ENCODE measurements around the gene PRDM7.
"Not testable (repeated sequence)": the region's sequence is repeated elsewhere in the genome, so short reads cannot be mapped to it uniquely, and the experiment has no call there.

The PRDM7 gene

DNA sequence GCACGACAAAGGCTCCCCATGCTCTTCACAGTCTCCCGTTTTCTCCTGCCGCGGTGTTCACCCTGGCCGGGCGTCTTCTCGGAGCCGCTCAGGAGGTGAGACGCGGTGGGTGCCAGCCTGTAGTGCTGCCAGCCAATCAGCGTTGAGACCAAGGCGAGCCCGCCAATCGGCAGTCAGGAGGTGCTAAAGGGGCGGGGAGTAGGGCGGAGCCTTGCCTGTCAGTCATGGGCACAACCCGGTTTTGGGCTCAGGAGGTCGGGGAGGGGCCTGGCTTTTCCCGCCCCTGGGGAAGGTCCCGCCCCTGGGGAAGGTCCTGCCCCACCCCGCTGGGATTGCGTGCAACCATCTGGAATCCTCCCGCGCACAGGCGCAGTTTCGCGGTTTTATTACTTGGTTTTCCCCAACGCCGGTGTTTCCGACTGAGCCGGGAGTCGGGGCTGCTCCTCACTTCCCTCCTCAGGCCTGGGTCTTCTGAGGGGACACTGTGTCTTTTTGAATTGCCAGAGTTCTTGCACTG, at the start of gene PRDM7:
Gene PRDM7 (minus strand): TSS at position 92 of the 517 bp plus-strand sequence. CDS start 1,421 bp downstream, outside the sequence.
- peak; percentile 98 for DNase-seq

DNA sequence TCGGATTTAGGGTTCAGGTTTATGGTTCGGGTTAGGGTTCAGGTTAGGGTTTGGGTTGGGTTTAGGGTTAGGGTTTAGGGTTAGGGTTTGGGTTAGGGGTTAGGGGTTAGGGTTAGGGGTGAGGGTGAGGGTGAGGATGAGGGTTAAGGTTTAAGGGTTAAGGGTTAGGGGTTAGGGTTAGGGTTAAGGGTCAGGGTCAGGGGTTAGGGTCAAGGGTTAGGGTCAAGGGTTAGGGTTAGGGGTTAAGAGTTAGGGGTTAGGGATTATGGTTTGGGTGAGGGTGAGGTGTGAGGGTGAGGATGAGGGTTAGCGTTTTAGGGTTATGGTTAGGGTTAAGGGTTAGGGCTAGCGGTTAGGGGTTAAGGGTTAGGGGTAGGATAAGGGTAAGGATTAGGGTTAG, 44.7 kb upstream of the PRDM7 start:
- DNase-seq, result not testable (repeated sequence)

DNA sequence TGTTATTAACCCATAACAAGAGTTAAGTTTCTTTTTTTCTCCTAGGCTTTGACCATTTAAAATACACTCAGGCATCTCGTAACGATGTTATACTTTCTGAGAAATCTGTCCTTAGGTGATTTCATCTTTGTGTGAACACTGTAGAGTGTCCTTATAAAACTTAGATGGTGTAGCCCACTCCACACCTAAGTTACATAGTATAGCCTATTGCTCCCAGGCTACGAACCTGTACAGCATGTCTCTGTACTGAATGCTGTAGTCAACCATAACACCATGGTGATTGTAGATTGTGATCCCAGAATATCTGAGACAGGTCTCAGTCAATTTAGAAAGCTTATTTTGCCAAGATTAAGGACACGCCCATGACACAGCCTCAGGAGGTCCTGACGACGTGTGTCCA, 30.5 kb upstream of the PRDM7 start:
- not testable (repeated sequence) for DNase-seq

DNA sequence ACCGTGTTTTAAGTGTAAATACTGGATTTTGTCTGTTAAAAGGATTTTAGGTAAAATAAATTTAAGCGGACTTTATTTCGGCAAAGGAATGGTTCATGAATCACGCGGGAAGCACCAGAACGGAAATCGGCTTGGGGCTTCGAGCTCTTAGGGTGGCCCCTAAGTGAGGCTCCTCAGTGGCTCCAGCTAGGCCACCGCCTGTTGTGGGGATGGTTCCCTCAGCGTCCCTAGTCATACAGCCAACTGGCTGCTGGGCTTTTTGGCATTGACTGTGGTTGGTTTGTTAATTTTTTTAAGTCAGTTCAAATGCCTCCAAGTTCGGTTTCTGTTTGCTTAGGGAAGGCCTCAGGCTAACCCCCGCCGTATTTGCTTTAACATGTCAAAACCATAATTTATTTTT, 29.9 kb upstream of the PRDM7 start:
- not testable (repeated sequence) for DNase-seq

DNA sequence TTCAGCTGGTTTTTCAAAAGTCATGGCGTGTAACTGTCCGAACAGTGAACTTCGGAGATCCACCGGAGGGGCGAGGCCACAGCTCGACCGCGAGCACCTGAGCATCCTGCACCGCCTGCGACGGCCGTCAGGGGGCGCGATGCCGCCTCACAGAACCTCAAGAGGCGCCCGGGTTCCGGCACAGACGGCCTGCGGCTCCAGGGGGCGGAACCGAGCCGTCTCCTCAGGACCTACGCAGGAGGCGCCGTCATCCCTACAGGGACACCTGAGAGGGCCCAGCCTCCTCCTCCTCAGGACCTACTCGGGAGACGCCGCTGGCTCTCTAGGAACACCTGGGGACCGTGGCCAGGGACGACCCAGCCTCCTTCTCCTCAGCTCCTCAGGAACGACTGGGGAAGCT, 29.1 kb upstream of the PRDM7 start:
- peak; percentile 57 for DNase-seq

DNA sequence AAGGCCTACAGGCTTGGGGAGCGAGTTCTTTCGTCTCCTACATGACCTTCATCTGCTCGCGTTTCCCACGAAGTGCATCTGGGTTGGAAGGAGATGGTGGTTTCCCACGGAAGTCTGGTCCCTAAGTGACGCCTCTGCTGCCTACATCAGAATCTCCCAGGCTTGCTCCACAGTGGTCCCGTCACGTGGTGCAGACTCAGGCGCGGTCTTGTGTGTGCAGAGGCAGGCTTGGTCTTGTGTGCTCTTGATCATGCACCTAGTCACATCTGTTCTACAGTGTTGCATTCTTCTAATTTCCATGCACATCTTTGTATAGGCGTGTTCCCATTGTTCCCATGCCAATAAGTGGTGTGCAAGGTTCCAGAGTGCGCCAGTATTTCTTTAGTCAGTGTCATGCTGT, 27.6 kb upstream of the PRDM7 start:
- not testable (repeated sequence) for DNase-seq

DNA sequence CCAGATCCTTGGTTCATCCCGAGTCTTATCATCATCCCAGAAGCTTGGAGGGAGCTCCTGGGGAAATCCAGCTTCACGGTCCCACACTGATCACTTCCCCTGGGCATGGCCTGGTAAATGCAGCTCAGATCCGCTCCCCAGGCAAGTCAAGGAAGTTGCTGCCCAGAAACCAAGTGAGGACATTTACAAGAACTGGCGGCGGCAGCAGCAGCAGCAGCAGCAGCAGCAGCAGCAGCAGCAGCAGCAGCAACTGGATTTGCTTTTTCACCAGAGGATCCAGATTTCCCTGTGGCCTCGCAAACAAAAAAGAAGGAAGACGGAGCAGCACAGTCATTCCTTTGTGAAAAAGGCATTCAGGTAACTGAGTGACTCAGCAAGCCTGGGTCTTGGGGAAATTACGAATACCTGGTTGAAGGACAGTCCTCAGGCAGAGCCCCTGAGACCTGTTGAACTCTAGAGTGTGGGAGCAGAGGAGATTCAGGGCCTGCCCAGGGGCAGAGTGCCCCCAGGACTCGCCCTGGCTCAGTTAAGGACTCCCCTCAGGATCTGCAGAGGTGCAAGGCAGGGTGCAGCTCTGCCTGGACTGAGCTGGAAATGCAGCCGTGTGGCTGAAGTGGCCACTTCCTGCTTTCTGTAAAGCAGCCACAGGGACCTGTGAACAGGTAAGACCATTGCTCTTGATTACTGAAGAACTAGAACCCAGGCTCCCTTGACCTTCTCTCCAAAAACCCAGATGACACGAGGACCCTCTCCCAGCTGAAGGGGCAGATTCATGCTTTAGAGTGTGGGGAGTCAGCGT, 25.2 kb upstream of the PRDM7 start:
- not testable (repeated sequence) for DNase-seq

DNA sequence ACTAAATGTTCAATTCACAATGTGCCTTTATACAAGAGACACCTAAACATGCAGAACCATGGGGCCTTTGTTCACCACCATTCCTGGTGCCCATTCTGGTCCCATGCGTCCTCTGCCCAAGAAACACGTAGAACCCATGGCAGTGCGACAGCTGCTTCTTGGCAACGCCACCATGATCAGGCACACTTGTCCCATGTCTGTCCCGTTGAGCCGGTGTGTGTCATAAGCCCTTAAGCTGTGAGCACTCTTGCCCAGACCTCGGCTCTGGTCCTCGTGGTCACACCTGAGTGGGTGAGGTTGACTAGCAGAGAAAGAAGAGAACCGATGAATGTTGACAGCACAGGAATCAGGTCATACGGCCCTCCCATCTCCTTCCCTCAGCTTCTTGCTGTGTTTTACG, 24.2 kb upstream of the PRDM7 start:
- DNase-seq, result not testable (repeated sequence)

DNA sequence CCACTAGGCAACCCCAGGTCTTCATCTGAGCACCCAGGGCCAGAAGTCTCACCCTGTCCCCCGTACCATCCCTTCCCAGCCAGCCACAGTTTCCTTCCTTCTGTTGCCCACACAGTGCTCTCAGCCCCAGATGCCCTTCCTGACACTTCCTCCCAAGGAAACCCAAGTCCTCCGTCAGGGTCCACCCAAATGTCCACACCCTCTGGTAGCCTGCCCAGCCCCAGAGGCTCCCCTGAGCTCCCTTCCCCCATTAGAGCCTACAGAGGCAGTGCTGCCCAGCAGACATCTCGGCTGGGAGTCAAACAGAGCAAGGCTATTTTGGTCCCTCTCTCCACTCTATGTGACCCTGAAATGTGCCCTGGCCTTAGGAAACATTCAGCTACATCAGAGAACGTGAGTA, 23.7 kb upstream of the PRDM7 start:
- not testable (repeated sequence) for DNase-seq

DNA sequence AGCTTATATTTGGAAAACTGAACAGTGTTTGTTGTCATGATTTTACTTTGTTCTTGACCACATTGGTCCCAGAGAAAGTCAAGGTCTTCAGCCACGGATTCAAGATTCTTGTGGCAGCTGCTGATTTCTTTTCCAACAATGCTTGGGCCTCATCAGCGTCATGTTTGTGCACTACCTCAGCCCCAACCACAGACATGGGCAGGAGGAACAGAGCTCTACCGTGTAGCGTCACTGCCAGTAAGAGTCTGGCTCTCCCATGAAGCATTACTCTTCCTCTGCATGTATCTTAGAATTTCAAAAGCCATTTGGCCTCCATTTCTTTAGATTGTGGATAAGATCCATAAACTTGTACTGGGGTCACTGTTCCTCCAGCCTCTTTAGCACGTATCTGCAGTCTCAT, 23.1 kb upstream of the PRDM7 start:
- DNase-seq, result not testable (repeated sequence)

DNA sequence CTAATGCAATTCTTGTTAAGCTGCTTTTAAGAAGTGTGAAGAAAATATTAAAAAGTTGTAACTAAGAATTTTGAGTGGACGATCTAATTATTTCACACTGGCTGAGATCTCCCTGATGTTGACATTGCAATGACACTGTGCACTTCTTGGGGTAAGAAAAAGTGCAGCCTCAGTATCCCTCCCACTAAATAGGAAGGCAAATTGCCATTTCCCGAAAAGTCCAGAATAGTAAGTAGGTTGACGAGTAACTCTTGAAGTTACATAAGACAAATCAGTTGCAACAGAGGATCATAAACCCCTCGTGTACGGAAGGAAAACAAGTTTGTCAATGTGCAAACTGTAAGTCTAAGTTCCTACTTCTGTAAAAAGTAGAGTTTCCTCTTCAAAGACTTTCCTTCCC, 21.8 kb upstream of the PRDM7 start:
- not testable (repeated sequence) for DNase-seq

DNA sequence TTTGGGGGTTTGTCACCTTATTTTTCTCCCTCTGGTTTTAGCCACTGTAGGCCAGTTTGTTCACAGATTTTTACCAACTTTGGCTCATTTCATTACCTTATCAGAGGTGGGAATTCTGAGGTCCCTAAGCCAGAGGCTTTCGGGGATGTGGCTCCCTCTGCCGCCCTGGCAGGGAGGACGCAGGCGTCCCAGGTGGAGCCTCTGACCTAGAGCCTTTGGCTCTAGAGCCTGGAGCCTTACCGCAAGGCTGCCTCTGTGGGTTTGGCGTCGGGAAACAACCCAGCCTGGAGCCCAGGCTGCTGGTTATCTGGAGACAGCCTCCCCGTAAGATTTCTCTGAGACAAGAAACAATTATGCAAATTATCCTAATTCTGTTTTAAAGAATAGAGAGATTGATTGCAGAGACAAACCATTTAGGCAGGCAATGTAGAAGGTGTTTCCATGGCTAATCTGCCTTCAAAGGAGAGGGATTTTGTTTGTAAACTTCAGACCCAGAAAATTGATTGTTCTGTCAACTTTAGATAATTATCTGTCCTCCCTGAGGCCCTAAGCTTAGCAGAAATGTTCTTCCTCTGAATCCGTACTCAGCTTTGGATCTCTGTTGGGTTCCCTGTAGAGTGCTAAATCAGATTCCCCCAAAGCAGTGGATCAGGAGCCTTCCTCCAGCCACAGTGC, 20.0 kb upstream of the PRDM7 start:
- not testable (repeated sequence) for DNase-seq

DNA sequence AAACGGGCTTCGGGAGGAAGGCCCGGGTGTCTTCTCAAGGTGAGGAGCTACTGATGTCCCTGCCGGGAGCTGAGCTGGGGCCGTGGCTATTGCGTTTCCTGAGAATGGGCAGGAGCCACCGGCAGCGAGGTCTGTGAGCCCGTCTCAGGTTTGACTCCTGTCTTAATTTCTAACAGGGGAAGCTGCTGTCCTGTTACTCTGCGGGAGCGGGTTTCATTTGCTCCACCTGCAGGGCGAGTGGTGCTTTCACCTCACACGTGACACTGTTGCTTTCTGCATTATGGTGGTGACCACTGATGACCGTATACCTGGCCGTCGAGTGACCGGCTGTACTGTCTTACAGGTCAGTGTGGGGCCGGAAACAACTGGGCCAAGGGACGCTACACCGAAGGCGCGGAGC, 17.7 kb upstream of the PRDM7 start:
- DNase-seq, result not testable (repeated sequence)

DNA sequence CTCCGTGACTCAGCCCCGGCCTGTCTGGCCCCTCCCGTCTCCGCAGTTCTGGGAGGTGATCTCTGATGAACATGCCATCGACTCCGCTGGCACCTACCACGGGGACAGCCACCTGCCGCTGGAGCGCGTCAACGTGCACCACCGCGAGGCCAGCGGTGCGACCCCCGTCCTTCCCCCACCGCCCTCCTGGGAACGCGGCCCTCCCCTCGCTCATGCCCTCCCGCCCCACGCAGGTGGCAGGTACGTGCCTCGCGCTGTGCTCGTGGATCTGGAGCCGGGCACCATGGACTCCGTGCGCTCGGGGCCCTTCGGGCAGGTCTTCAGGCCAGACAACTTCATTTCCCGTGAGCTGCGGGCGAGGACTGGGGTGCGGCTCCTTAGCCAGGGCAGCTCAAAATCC, 17.2 kb upstream of the PRDM7 start:
- not testable (repeated sequence) for DNase-seq

DNA sequence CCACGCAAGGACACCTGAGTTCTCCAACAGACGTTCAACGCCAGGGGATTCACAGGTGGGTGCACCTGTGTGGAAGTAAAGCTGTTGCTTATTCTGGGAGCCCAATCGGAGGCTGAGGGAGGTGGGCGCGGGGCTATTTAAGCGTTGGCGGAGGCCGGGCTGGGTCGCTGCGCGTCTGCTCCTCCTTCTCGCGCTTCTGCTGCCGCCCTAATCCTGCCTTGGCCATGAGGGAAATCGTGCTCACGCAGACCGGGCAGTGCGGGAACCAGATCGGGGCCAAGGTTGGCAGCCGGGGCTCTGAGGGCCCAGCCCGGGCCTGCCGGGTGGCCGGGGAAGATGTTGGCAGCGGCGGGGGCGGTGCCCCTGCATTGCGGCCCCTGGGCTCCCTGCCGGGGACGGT, 16.7 kb upstream of the PRDM7 start:
- not testable (repeated sequence) for DNase-seq

DNA sequence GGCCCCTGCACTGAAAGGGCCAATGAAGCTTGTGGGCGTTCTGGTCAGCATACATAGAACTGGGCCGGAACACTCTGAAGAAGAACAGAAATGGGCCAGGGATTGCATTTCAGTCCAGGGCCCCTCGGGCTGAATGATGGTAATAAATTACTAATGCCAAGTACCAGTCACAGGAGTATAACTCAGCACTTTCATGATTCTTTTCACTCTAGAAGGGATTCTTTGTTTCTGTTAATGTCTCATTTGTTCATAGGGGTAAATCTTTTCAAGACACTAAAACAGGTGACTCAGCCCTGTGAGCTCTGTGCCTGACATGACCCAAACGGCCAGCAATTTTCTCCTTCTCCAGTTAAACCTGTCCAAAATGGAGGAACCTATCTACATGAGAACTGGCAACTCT, 15.7 kb upstream of the PRDM7 start:
- not testable (repeated sequence) for DNase-seq

DNA sequence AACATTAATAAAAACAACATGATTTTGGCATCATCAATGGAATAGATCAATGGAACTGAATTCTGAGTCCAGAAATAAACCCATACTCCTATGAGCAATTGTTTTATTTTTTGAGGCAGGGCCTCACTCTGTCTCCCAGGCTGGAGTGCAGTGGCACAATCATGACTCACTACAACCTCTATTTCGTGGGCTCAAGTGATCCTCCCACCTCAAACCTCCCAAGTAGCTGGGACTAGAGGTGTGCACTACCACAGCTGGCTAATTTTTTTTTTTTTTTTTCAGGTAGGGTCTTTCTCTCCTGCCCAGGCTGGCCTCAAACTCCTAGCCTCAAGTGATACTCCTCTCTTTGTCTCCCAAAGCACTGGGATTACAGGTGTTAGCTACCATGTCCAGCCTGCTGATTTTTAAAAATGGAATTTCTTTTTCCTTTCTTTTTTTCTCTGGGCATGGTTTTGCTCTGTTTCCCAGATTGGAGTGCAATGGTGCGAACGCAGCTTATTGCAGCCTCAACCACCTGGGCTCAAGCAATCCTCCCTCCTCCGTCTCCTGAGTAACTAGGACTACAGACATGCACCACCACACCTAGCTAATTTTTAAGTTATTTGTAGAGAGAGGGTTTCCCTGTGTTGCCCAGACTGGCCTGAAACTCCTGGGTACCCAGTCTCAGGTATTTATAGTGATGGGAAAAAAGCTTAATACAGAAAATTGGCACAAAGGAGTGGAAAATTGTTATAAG, 7.3 kb upstream of the PRDM7 start:
- no peak for DNase-seq

DNA sequence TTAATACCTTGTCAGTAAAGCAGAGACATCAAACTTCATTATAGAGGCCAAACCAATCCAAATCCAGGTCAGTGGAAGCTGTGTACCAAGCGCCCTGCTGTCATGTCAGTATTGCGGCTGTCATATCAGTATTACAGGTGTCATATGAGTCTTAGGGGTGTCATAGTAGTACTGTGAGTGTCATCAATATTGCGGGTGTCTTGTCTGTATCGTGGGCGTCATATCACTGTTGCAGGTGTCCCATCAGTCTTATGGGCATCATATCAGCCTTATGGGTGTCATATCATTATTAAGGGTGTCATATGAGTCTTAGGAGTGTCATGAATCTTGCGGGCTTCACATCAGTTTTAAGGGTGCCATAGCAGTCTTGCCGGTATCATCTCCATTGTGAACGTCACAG, 6.0 kb upstream of the PRDM7 start:
- DNase-seq, result no peak

DNA sequence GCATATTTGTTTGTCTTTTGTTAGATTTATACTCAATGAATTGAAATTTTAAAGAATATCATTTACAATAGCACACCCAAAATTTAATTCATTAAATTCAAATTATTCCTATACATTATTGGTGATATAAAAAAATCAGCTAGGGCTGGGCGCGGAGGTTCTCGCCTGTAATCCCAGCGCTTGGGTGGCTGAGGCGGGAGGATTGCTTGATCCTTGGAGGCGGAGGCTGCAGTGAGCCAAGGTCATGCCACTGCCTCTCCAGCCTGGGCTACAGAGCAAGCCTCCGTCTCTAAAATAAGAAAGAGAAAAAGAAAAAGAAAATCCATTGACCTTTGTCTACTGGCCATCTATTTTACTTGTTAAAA, 4.5 kb upstream of the PRDM7 start:
- DNase-seq, result no peak

DNA sequence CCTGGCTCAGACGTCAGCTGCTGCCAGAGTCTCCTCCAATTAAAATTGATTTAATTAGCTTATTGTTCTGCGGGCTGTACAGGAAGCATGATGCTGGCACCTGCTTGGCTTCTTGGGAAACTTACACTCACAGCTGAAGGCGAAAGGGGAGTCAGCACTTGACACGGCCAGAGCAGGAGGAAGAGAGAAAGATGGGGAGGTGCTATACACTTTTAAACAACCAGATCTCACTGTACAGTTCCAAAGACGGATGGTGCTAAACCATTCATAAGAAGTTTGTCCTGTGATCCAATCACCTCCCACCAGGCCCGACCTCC, 1.4 kb upstream of the PRDM7 start:
- peak; percentile 13 for DNase-seq

DNA sequence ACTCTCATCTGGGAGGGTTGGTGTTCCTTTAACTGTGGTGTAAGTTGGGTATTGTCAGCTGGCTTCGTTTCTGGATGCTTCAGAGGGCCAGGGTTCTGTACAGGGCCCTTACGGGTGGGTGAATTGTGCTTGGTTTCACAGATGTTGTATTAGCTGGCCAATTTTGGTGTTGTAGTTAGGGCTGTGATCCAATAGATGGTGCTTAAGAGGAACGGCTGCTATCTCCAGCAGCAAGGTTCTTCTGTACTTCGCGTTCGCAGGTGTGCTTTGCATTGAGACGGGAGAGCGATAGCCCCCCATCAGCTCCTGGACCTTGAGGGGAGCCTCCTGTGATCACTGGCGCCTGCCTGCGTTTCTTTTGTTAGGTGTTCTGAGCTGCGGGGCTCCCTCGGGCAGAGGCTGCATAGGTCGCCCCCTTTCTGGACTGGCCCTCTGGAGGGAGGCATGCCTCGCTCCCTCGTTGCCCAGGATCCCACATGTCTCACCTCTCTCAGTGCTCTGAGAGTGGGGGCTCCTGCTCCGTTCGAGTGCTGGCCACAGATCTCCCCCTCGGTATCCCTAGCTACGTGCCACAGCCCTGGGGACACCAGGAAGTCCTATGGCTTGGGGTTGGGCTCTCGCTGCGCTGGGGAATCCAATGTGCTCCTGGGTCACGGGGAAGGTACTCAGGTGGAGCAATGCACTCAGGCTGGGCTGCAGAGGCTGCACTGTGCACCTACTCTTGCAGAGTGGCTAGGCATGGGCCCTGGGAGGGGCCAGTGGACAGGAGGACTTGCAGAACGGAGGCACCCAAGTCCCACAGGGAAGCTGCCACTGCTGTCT, 837 bp upstream of the PRDM7 start:
- peak; percentile 84 for DNase-seq

DNA sequence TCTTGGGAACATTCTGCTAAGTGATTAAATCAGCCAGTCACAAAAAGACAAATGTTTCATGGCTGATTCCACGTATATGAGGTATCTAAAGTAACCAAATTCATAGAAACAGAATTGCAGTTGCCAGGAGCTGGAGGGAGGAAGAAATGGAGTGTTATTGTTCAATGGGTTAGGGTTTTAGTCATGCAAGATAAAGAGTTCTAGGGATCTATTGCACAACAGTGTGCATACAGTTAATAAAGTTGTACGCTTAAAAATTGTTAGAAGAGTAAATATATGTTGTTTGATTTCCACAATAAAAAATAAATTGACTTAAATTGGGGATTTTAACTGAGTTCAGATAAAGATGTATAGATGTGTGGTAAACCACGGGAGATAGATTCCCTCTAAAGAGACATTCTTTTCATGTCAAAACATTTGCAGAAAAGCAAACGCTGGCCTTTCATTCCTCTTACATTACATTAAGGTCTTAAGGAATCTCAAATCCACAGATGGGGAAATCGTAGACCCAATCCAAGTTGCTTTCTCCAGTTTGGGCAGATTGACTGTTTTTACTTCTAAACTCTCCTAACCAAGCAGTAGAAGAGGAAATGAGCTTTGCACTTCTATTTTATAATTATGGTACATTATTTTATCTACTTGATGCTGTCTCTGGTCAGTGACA, 4.6 kb downstream of the PRDM7 start:
- no peak for DNase-seq

Data from hematopoietic multipotent progenitor cell treated with erythropoietin and hydrocortisone succinate and interleukin-3 and kit ligand, for 4 days (in vitro differentiated cells).